ENCODE data around the gene ATE1. TPM values are rescaled to one million over a fixed set of nuclear protein-coding genes. Genes with fewer than 3 reads are reported as not detected.
"Not testable (repeated sequence)": the region's sequence is repeated elsewhere in the genome, so short reads cannot be mapped to it uniquely, and the experiment has no call there.

Gene ATE1
- total RNA-seq, 4 donors from 2014 or later, result 15.5 to 29.8 (median 22.6) TPM

DNA sequence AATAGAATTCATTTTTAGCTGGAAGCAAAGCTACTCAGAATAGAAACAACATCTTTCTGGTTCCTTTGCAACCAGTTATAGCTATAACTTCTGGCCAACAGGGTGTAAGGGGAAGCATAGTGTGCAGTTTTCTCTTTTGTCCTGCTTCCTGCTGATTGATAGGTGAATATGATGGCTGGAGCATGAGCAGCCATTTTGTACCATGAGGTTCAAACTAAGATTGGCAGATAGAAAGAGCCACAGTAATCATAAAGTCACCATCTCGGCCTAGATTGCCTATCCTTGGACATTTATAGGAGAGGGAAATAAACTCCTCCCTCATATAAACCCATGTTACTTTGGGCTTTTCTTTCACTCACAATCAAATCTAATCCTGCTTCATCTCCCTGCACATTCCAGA is 227.4 kb downstream of the ATE1 start:
- DNase-seq, result no peak
- H3K4me1 ChIP-seq, result peaks cover 0 to 12% (median 4%) of the 10 kb centered on the region in 3 donors
- H3K9me3 ChIP-seq, result no peaks in the 10 kb centered on the region
- H3K36me3 ChIP-seq, result no peaks in the 10 kb centered on the region
- no peaks in the 10 kb centered on the region for H3K27me3 ChIP-seq
- H3K4me3 ChIP-seq, result no peak overlapping the region
- no peak for TF ChIP-seq POLR2A (IDR thresholded peaks at IDR 0.05)
- TF ChIP-seq, protein P1, sequence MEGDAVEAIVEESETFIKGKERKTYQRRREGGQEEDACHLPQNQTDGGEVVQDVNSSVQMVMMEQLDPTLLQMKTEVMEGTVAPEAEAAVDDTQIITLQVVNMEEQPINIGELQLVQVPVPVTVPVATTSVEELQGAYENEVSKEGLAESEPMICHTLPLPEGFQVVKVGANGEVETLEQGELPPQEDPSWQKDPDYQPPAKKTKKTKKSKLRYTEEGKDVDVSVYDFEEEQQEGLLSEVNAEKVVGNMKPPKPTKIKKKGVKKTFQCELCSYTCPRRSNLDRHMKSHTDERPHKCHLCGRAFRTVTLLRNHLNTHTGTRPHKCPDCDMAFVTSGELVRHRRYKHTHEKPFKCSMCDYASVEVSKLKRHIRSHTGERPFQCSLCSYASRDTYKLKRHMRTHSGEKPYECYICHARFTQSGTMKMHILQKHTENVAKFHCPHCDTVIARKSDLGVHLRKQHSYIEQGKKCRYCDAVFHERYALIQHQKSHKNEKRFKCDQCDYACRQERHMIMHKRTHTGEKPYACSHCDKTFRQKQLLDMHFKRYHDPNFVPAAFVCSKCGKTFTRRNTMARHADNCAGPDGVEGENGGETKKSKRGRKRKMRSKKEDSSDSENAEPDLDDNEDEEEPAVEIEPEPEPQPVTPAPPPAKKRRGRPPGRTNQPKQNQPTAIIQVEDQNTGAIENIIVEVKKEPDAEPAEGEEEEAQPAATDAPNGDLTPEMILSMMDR (IDR thresholded peaks at IDR 0.05), result no peak
- intact Hi-C loops (cut with DNase I), result no loop called here
- 71 to 82% methylated on average over 1 of the region's 1 CpG for WGBS, 2 donors
- H3K27ac ChIP-seq, result no peak overlapping the region

DNA sequence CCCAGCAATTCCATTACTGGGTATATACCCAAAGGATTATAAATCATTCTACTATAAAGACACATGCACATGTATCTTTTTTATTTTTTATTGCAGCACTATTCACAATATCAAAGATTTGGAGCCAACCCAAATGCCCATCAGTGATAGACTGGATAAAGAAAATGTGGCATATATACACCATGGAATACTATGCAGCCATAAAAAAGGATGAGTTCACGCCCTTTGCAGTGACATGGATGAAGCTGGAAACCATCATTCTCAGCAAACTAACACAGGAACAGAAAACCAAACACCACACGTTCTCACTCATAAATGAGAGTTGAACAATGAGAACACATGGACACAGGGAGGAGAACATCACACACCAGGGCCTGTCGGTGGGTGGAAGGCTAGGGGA is 228.1 kb downstream of the ATE1 start:
- H3K4me3 ChIP-seq; DNase-seq; intact Hi-C loops (cut with DNase I); H3K27me3 ChIP-seq; H3K9me3 ChIP-seq; H3K27ac ChIP-seq; H3K36me3 ChIP-seq: not testable (repeated sequence)
- H3K4me1 ChIP-seq, result peaks cover 0 to 19% (median 4%) of the 10 kb centered on the region in 3 donors
- WGBS, 2 donors, result 85 to 89% methylated on average over 3 of the region's 3 CpGs

DNA sequence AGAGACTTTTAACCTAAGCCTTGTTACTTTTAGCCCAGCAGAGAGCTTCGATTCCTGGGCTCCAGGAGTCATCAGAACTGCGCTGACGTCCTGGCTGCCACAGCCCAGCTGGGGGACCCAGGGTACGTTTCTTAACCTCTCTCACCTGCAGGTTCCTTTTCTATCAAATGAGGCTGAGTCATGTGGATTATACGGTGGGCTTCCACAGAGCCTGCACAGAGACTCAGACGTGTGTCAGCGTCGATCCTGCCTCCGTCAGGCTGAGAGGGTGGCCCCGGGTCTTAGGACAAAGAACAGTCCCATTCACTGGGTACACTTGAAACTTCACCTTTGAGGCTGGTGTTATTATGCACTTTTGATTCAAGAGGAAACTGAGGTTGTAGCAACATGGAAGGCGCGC is 228.9 kb downstream of the ATE1 start:
- WGBS, 2 donors, result 90 to 94% methylated on average over 6 to 12 of the region's 12 CpGs
- Histone ChIP-seq H3K36me3 (no peaks in the 10 kb centered on the region), H3K4me3 (no peak overlapping the region), H3K27ac (no peak overlapping the region), H3K9me3 (no peaks in the 10 kb centered on the region), H3K4me1 (peaks cover 0 to 27% (median 7%) of the 10 kb centered on the region in 3 donors), H3K27me3 (no peaks in the 10 kb centered on the region)
- intact Hi-C loops (cut with DNase I), result no loop called here
- no peak for TF ChIP-seq POLR2A (IDR thresholded peaks at IDR 0.05)
- TF ChIP-seq, protein P1 (IDR thresholded peaks at IDR 0.05), result no peak
- no peak for DNase-seq

DNA sequence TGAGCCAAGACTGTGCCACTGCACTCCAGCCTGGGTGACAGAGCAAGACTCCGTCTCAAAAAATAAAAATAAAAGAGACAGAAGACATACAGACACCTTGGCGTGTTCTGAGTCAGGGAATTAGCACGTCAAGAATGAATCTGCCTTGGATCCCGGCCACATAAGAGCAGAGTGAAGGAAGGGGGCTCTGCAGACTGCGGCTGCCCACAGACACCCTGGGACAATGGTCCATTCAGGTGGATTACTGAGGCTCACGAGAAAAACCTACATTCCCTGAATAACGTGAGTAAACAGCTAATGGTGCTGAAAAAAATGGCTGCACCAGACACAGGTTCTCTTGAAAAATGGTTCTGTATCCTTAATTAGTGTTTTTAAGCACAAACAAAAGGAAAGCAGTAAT is 229.5 kb downstream of the ATE1 start:
- H3K27me3 ChIP-seq, result no peaks in the 10 kb centered on the region
- H3K9me3 ChIP-seq, result no peaks in the 10 kb centered on the region
- 76 to 80% methylated on average over 7 of the region's 7 CpGs for WGBS, 2 donors
- TF ChIP-seq, protein P1 (IDR thresholded peaks at IDR 0.05), result no peak
- no peak for TF ChIP-seq POLR2A (IDR thresholded peaks at IDR 0.05)
- peaks cover 0 to 28% (median 7%) of the 10 kb centered on the region in 3 donors for H3K4me1 ChIP-seq
- H3K27ac ChIP-seq, result no peak overlapping the region
- intact Hi-C loops (cut with DNase I), result no loop called here
- no peak for DNase-seq
- H3K36me3 ChIP-seq, result no peaks in the 10 kb centered on the region
- H3K4me3 ChIP-seq, result no peak overlapping the region

DNA sequence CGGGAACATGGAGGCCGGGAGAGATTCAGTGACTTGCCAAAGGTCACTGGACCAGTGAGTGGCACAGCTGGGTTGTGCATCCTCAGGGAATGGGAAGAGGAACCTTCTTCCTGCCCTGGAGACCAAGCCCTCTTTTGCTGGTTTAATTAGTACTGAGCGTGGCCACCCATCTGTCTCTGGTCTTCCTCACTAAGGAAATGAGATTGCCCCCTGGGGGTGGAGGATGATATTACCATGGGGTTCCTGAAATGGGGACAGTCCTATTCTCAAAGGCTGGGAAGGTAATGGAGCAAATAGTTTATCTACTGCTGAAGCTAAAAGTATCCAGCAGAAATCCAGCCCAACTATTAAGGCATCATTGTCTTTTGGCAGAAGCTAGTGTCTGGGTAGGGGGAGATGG is 231.0 kb downstream of the ATE1 start:
- intact Hi-C loops (cut with DNase I), result no loop called here
- no peak for TF ChIP-seq POLR2A (IDR thresholded peaks at IDR 0.05)
- TF ChIP-seq, protein P1 (IDR thresholded peaks at IDR 0.05), result peak in 5 of 6 experiments; percentile 24 to 60 (median 34)

More for the DNA sequence above, 231.0 kb downstream of the ATE1 start:
- H3K27me3 ChIP-seq, result no peaks in the 10 kb centered on the region
- WGBS, 2 donors, result 90% methylated on average over 3 of the region's 3 CpGs; no CpG with 5 or more reads in 1 of the 2 donors
- H3K9me3 ChIP-seq, result no peaks in the 10 kb centered on the region
- H3K36me3 ChIP-seq, result no peaks in the 10 kb centered on the region
- no peak overlapping the region for H3K27ac ChIP-seq
- no peak overlapping the region for H3K4me3 ChIP-seq
- DNase-seq, result no peak
- H3K4me1 ChIP-seq, result peaks cover 0 to 28% (median 7%) of the 10 kb centered on the region in 3 donors

Measured in esophagus squamous epithelium (tissue), 5 donors.